NCI-H460 (cell line): ENCODE measurements around the gene HLX. TPM values are rescaled to one million over a fixed set of nuclear protein-coding genes. Genes with fewer than 3 reads are reported as not detected.

Experiments used
- DNase-seq: peaks from one replicate; pipeline ENCODE4 v3.0.0-alpha.2; 2016; ENCODE audit warnings: low read depth; ENCODE audit errors: extremely low read depth
- polyA plus RNA-seq: library from polyadenylated mRNA; depleted of rRNA; stranded (reverse); fragments of >200 nt; gene quantifications from 2 replicates; pipeline ENCODE4 v1.2.3, GENCODE V29; 2014; cell fraction: nucleus; rRNA removed
- total RNA-seq: library from RNA; depleted of rRNA; stranded (reverse); fragments of >200 nt; shearing (Covaris generic); gene quantifications from 2 replicates; pipeline ENCODE4 v1.2.3, GENCODE V29; 2014; rRNA removed

The HLX gene
- 0.42 and 2.1 TPM in 2 replicates for total RNA-seq
- polyA plus RNA-seq, result 0.46 and 0.61 TPM in 2 replicates

DNA sequence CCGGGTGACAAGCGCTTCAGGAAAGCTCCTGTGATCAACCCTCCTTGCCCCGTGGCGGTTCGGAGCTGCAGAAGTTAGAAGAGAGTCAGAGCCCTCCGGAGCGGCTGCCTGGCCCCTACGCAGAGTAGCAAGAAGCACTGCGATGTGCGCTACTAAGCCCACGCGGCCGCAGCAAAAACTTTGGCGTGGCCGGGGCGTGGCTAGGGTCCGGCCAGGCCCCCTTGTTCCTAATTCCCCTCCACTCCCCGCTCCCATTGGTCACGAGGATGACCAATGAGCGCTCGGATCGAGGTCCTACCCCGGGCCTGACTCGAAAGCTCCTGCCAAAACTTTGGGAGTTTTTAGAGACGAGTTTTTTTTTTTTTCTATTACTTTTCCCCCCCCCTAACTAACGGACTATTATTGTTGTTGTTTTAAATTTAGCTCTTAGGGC lies at the start of gene HLX:
Gene HLX (plus strand): TSS at position 368 of the 433 bp plus-strand sequence. CDS start 415 bp downstream, outside the sequence.
- DNase-seq, result peak; percentile 85

GRCh38 chr1:220833436-220833835 lies 45.8 kb upstream of the HLX start:
- no peak for DNase-seq

- no peak for DNase-seq
Measured at GRCh38 chr1:220834155-220834870, 44.9 kb upstream of the HLX start.

DNA sequence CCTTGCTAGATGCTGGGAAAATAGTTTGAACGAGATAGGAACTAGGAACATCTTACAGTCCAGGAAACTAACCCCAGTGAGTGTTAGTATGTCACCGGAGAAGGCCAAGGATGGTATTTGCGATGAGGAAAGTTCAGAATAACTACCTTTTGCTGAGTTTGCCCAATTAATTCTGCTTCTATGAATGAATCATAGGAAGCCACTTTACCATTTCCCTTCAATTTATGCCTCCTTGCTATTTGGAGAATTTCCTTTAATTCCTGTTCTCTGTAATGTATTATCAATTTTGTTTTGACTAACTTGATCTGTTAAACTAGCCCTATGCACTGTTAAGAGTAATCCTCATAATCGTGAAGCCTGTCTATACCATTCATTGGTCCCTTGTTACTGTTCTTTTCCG lies 40.7 kb upstream of the HLX start:
- no peak for DNase-seq

DNA sequence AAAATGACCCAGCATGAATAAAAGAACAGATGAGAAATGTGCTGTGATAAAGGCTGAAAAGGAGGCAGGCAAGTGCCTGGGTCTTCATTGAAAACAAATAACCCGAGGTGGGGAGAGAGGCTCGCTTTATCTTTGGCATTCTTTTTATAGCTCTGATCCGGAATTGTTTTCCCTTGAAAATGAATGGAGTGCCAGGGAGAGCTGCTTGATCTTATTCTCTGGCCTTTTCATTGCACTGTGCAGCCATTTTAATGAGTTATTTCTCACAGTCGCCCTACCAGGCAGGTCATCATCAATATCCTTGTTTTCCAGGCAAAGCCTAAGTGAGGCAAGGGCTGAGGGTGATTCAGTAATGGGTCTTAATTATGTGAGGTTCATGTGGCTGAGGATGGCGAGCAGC lies 39.8 kb upstream of the HLX start:
- no peak for DNase-seq

- peak; percentile 12 for DNase-seq
Measured at GRCh38 chr1:220841293-220841692, 38.0 kb upstream of the HLX start.

GRCh38 chr1:220843481-220844011 lies 35.7 kb upstream of the HLX start:
- peak; percentile 89 for DNase-seq

DNA sequence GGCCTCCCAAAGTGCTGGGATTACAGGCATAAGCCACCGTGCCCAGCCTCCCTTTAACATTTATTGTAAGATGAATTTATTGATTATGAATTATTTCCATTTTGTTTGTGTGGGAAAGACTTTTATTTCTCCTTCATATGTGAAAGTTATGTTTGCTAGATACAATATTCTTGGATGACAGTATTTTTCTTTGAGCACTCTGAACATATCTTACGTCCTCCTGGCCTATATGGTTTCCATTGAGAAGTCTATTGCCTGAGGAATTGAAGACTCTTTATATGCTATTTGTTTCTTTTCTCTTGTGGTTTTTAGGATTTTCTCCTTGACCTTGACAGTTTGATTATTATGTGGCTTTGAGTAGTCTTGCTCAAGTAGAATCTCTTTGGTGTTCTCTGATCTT lies 26.8 kb upstream of the HLX start:
- no peak for DNase-seq

DNA sequence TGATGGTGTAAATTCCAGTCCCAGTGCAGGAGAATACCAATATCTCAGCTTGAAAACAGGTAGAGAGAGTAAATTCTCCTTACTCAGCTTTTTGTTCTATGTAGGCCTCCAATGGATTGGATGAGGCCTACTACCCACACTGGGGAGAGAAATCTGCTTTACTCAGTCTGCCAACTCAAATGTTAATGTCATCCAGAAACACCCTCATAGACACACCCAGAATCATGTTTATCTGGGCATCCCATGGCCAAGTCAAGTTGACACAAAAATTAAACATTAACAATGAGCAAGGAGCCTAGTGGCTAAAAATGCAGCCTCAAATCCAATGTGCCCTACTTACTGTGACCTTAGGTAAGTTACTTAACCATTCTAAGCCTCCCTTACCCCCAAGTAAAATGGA lies 6.9 kb upstream of the HLX start:
- no peak for DNase-seq

- no peak for DNase-seq
Measured at GRCh38 chr1:220873087-220873486, 6.2 kb upstream of the HLX start.

- DNase-seq, result peak; percentile 57
Measured at GRCh38 chr1:220873868-220874655, 5.2 kb upstream of the HLX start.

- DNase-seq, result no peak
Measured at GRCh38 chr1:220875260-220875659, 4.0 kb upstream of the HLX start.

- no peak for DNase-seq
Measured at GRCh38 chr1:220876511-220877376, 2.5 kb upstream of the HLX start.

GRCh38 chr1:220877377-220878095 lies 1.7 kb upstream of the HLX start:
- DNase-seq, result no peak

DNA sequence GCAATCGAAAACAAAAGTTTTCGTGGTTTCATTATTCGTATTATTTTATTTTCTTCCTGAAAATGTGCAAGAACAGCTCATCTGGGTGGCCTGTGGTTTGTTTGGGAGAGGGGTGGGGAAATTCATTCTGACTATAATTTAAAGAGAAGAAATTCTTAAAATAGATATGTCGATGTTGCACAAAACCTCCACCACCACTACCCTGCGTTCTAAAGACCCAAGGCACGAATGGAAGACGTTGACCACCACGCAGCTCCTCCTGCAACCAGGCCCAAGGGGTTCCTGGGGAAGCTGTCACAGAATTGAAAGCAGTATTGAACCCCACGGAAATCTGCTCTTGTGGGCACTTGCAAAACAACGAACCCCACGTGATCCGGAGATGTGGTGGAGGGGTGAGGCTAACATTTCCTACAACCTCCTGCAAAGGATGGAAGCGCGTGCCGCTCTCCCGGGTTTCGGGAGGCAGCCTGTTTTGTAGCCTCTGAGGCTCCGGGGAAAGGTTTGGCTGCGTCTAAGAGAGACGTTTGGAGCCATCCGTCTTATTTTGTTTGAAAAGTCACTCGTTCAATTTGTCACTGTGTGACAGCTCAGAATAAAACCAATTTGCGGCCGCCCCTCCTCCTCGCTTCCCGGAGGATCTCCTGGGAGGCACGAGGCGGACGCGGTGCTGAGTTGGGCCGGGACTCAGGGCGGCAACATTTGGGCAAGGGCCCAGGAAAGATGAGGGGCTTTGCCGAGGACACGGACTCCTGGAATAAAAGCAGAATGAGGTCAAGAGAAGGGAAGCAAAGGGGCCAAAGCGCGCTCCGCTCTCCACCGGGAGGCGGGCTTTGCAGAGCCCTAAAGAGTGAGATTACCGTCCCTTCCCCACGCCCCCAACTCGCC lies 810 bp upstream of the HLX start:
- DNase-seq, result no peak

DNA sequence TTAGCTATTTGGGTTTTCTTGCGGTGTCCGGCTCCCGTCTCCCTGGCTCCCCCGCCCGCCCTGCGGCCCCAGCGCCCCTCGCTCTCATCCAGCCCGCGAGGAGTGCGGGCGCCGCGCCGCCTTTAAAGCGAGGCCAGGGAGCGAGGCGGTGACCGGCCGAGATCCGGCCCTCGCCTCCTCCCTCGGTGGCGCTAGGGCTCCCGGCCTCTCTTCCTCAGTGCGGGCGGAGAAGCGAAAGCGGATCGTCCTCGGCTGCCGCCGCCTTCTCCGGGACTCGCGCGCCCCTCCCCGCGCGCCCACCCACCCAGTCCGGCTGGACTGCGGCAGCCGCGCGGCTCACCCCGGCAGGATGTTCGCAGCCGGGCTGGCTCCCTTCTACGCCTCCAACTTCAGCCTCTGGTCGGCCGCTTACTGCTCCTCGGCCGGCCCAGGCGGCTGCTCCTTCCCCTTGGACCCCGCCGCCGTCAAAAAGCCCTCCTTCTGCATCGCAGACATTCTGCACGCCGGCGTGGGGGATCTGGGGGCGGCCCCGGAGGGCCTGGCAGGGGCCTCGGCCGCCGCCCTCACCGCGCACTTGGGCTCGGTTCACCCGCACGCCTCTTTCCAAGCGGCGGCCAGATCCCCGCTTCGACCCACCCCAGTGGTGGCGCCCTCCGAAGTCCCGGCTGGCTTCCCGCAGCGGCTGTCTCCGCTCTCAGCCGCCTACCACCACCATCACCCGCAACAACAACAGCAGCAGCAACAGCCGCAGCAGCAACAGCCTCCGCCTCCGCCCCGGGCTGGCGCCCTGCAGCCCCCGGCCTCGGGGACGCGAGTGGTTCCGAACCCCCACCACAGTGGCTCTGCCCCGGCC lies 492 bp downstream of the HLX start:
- DNase-seq, result no peak

DNA sequence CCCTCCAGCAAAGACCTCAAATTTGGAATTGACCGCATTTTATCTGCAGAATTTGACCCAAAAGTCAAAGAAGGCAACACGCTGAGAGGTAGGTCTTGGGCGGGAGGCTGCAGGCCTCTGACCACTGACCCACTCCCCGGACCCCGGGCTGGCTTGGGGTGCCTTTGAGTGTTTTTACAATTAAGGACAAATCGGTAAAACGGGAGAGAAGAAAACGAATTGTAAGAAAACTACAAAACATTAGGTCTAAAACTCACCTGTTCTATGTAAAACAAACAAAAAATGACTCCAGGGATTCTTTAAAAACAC lies 1.1 kb downstream of the HLX start:
- no peak for DNase-seq
